Measurements from ENCODE around the gene RIT2.
"Not testable (repeated sequence)": the region's sequence is repeated elsewhere in the genome, so short reads cannot be mapped to it uniquely, and the experiment has no call there.

The RIT2 gene

DNA sequence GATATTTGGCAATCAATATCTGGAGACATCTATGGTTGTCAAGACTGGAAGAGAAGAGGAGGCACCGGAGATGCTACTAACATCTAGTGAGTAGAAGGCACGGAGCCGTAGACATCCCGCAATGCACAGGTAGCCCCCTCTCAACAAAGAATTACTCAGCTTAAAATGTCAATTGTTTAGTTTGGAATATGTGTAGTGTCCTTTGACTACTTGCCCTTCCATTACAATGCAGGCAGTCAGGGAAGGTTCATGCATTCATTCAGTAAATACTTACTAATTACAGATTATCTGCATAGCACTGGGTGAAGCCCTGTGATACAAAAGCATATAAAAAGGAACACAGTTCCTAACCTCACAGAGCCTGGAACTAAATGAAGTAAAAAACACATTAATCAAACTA, 294.0 kb downstream of the RIT2 start:
- no peak for DNase-seq

DNA sequence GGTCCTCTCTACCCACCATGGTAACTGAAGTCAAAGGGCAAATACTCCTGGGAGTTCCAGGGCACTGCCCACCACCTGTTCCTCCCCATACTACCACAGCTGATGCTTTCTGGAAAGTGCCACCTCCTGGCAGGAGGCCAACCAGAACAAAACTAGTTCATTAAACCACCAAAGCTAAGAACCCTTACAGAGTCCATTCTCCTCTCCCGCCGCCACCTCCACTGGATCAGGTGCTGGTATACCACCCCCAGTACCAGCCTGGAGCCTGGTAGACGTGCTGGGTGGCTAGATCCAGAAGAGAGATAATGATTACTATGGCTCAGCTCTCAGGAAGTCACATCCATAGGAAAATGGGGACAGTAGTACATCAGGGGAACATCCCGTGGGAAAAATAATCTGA, 300.9 kb downstream of the RIT2 start:
- DNase-seq: no peak

DNA sequence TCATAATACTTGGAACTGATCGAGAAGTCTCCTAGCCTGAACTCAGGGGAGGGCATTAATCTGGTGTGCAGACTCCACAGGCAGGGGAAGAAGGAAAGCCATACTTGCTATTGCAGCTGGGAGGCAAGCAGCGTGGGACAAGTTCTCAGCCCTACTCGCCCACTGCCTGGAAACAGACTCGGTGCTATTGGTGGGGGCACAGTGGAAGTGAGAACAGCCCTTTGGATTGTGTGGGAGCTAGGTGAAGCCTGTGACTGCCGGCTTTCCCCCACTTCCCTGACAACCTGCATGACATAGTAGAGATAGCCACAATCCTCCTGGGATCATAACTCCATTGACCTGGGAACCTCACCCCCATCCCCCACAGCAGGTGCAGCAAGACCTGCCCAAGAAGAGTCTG, 301.3 kb downstream of the RIT2 start:
- DNase-seq: no peak

DNA sequence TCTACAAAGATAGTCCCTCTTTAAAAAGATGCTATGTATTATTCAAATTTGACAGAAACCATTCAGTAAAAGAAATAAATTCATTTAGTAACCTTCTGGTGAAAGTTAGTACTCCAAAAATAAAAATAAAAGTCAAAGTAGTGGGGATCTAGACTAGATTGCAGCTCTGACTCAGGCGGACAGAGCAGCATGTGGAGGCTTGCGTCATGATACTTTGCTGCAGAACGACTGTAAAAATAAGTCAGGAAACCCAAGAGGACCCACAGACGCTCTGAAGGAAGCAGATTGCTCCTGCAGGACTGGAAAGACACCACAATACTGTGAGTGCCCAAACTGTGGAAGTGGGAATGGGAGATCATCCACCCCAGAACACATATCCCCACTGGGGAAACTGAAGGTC, 301.9 kb downstream of the RIT2 start:
- peak; percentile 22 for DNase-seq

DNA sequence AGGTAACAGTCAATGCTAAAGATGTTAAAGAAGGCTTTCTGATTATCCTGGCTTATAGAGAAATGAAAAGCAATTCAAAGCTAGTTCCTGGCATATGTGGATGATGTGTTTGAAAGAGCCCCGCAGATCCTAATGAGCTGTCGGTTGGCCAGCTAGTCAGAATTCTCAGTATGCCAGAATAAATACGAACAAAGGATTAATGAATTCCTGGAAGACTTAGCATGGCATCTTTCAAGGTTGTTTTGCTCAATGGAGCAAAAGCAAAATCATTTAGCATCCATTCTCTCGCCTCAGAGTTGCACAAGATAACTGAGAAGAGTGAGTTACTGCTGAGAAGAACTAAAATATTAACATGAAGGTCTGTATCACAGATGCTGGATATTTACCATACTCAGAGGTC, 307.6 kb downstream of the RIT2 start:
- DNase-seq: no peak

DNA sequence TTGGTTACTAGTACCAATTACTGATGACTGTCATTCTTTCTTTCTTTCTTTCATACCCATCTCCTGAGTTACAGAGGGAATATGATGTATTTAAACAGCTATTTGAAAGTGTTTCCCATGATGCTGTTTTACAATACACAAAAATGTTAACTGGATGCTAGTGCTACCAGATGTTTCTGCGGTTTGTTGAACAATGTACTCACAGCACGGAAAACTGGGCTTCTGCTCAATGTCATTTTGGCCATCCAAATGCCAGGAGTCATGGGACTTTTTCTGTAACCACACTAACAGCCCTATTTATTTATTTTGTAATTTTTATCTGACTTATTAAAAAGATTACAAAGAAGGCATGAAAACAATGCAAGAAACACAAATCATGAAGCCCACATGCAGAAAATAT, 313.8 kb downstream of the RIT2 start:
- peak; percentile 66 for DNase-seq

DNA sequence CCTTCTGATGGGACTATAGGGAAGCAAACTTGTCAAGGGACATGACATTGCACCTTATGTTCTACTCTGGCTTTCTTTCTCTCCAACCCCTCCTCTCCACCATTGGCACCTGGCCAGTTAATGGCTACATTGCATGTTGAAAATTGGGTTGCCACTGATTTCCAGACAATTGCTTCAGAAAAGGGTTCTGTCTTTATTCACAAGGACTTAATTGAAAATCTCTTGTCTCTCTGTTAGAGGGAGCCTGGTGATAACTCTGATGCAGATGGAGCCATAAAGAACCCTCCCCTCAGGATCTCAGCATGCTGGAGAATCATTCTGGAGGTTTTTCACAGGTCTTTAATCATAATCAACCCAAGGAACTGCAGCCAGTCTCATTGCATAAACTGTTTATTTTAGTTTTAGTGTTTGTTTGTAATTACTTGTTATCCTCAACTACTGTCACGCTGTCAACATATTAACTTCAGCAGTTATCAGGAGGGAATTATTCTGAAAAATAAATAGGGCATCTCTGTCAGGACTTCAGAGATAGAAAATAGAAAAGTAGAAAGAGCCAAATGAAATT, 316.8 kb downstream of the RIT2 start:
- no peak for DNase-seq

DNA sequence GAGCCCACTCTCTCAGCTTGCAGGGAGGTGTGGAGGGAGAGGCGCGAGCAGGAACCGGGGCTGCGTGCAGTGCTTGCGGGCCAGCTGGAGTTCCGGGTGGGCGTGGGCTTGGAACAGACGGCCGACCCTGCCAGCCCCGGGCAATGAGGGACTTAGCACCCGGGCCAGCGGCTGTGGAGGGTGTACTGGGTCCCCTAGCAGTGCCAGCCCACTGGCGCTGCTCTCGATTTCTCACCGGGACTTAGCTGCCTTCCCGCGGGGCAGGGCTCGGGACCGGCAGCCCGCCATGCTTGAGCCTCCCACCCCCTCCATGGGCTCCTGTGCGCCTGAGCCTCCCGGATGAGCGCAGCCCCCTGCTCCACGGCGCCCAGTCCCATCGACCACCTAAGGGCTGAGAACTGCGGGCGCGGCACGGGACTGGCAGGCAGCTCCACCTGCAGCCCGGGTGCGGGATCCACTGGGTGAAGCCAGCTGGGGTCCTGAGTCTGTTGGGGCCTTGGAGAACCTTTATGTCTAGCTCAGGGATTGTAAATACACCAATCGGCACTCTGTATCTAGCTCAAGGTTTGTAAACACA, 320.2 kb downstream of the RIT2 start:
- DNase-seq: not testable (repeated sequence)

DNA sequence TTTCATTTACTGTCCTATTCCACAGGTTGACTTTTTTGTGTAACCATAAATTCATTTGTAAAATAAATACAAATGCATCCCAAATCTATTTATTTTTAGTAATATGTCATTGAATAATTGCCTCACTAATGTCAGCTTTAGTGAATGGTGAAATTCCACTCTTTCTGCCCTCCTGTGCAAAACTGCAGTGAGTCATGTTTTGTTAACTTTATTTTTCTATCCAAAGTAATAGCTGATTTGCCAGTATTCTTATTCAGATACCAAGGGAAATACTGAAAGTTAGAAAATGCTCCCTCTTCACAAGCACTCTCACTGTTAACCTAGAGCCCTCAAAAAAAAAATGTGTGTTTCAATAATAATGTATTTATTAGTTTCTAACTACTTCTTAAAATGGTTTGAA, 322.8 kb downstream of the RIT2 start:
- no peak for DNase-seq

DNA sequence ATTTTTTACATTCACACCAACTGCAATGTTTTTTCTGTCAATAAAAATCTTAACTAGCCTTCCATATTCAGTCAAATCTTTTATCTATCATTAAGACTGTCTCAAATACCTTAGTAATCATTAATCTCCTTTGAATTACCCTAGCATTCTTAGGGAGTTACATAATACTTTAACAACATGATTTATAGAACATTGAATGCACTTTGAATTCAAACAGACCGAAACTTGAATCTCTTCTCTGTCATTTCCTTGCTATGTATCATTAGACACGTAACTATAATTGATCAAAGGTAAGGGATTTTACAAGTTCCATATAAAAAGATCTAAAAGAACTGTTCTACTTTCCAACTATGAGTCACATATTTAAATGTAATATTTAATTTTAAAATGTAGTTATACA, 330.9 kb downstream of the RIT2 start:
- DNase-seq: no peak

DNA sequence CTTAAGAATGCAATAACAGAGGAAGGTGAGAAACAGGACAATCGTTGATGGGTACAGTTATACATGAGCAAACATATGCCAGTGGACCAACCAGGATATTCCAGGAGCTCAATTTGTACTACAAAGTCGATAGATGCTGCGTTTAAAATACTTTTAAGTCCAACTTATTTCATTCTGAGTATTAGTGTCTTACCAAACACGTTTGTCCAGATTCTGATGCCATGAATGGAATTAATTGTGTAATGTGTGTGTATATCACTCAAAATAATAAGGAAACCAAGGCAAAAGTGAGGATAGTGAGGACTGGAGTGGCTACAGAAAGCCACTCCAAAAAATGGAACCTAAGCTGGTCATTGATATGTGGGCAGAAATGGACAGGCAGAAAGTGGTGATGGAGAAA, 332.6 kb downstream of the RIT2 start:
- no peak for DNase-seq

DNA sequence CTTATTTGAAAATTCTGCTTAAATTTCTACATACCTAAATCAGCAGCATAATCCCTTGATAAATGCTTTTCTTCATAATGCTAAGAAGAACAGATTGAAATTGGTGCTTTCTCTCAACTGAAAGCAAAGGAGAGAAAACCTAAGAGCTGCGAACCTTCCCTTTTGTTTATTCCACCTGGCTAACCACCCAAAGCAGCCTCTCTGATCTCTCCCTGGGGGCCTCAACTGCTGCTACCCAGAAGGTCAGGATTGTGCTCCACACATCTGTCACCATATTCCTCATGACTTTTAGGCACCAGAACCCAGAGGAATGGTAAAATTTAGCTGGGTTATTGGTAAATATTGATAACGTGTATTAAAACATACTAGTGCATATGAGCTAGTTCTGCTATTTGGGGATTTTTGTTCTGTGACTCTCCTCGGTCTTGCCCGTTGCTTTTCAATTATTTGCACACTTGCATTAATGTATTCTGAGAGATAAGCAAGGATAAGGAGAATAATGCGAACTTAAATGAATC, 334.1 kb downstream of the RIT2 start:
- DNase-seq: no peak

DNA sequence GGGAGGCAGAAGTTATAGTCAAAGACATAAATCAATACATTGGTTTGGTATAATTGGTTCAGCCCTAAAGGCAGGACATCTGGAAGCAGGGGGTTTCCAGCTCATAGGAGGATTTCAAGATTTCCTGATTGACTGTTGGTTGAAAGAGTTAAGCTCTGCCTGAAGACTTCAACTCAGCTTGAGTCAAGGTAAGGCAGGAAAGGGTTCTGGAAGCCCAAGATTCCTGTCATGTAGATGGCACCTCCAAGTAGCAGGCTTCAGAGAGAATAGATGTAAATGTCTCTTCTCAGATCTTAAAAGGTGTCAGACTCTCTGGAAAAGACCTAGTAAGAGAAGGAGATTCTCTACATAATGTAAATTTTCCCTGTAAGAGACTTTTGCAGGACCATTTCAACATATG, 335.3 kb downstream of the RIT2 start:
- DNase-seq: no peak

DNA sequence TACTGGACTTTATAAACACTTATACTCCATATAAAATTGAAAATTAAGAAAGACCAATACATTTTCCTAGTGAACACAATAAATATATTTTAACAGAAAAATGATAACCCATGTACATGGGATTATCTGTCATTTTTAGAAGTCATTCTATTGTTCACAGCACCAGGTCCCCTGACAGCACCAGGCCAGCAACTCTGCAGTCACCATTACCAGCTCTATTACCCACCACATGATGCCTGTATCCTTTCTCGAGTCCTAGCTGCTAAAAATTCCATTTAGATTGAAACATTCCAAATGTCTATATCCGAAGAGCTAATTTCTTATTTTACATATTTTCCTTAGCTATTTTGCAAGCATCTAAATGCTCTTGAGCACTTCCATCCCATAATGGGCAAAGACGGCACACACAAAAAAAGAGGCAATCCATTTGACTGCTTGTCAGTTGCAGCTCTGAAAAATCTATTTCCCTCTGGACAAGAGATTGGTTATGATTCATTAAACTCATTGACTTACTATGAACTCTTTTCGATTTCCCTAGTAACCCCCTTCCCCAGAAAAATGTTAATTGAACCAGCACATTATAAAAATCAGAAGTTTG, 336.9 kb downstream of the RIT2 start:
- DNase-seq: no peak

DNA sequence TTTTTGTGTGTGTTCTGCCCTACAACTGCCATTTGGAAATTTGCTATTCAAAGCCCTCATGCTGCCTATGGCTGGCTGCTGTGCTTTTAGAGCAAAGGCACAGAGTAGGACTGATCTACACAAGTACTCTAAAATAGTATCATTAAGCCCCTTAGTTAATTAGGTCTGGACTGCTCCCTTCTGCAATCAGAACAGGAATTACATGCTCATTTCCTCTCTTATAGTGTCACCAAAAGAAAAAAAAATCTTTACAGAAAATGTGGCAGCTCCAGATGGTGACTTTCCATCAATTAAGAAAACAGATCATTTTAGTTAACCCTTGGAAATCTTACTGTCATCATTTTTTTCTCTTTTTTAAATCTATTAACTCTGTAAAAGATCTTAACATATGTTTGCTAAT, 337.5 kb downstream of the RIT2 start:
- DNase-seq: no peak

DNA sequence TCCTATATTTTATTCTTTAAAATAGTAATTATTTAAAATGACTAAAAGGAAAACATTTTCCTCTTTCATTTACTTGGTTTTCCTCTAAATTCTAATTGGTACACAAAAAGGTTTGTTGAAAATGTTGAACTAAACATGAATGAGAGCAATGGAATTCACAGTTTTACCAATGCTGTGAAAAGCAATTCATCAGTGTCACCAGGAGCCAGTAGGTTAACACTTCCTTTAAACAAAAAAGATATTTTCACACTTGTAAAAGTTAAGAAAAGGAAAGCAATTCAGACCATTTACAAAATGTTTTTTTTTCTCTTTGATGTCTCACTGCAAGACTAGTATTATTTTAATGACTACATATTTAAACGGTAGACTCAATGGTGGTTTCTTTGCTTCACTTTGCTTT, 341.6 kb downstream of the RIT2 start:
- no peak for DNase-seq

DNA sequence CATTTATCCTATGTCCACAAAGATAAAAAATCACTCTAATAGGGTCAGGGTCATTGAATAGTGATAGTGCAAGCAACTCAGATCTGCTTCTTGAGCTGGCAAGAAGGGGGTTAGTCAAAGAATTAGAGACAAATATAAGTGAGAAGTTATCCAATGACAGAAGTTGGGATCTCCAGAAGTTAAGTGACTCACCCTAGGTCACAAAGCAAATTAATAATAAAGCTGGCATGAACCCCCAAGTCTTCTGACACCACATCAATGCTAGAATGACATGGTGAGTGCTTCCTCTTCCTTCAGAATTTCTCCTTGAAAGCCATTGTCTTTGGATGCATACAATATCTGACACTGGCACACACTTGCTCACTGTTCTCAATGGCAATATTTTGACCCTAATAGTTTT, 343.5 kb downstream of the RIT2 start:
- no peak for DNase-seq

DNA sequence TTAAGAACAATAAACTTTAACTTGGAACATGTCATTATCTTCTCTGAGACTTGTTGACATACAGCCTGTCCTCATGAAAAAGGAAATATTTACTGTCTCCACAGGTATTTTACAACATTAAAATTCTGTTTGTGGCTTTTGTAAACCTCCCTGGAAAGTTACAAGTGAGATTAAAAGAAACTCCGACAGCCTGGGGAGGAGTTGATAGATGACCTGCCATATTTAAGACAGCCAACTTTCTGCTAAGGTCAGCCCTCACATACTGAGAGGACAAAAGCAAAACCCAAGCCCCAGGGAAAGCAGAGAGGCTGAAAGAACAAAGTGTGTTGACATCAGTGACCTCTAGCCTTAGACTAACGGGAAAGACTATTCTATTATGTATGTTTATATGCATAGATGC, 350.2 kb downstream of the RIT2 start:
- no peak for DNase-seq

DNA sequence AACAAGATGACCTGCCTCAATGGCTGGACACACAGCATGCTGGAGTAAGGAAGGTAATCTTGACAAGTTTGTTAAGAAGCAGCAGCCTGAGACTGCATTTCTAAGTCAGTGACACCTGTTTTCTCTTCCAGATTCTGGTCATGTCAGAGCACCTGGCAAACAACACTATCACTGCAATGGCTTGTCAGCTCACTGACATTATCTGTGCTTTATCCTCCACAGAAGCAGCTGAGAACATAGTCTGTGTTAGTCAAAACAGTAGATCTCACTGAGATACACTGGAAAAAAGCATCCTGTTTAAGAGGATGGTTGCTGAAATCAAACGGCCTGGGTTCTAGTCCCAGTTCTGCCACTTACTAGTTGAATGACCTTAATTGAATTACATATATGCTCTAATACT, 355.2 kb downstream of the RIT2 start:
- DNase-seq: no peak

DNA sequence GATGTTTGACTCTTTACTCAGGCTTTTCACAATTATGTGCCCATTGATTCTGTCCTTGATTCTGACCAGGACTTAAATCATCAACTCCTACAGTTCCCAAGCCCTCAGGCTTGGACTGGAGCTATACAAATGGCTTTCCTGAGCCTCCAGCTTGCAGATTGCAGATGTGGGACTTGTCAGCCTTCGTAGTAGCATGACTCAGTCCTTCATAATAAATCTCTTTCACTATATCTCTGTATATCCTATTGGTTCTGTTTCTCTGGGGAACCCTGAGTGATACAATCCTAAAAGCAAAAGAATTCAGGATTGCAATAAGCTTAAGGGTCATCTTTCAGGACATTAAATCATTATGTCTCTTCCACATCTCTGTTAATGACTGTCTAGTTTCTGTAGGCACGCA, 356.6 kb downstream of the RIT2 start:
- DNase-seq: peak; percentile 48

DNA sequence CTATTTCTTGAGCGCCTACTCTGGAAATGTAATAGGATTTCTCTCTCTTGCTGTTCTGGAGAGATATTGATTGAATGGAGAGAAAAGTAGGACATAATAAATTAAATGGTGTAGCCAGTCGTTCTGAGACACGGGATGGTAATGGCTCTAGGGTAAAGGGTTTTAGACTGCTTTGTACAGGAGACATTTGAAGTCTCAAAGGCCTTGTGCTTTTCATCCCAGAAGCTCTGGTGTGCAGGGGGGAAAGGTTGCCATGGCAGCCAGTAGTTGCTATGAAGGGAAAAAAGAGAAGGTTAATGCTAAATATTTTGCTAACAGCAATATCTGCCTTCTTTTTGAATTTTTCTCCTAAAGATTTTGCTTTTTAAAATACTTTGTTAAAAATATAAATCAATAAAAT, 359.3 kb downstream of the RIT2 start:
- DNase-seq: no peak

DNA sequence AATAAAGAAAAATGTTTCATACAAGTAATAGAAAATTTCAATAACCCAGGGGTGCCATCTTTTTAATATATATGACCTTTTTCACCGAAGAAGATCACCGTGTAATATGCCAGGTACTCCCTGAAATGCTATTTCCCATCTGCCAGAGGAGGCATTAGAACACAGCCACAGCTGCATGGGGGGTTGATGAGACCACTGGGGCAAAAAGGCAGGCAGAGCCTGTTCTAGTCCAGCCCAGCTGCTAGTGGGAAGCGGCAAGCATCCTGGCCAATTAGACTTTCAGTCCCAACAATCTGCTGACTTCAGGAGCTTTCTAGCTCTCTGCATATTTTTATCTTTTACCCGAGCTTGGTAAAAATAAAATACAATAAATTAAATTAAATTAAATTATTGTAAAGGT, 362.6 kb downstream of the RIT2 start:
- DNase-seq: no peak

DNA sequence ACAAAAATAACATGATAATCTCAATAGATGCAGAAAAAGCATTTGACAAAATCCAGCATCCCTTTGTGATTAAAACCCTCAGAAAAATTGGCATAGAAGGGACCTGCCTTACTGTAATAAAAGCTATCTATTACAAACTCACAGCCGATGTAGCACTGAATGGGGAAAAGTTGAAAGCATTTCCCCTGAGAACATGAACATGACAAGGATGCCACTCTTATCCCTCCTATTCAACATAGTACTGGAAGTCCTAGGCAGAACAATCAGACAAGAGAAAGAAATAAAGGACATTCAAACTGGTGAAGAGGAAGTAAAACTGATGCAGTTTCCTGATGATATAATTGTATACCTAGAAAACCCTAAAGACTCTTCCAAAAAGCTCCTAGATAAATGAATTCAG, 368.7 kb downstream of the RIT2 start:
- DNase-seq: no peak

DNA sequence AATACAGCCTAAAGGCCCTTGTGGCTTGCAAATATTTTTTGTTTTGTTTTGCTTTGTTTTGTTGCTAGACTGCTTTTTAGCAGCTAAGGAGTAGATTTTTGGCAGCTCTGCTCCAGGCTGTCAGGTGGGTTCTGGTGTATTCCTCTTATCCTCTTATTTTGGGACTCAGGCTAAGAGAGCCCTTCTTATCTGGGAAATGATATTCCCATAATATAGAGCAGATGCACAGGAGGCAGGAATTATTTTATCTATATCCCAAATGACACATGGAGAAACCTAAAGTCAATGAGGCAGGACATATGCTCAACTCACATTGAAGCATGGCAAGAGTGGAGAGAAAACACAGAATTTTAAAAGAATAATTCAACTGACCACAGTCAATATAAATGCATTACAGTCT, 369.6 kb downstream of the RIT2 start:
- no peak for DNase-seq

DNA sequence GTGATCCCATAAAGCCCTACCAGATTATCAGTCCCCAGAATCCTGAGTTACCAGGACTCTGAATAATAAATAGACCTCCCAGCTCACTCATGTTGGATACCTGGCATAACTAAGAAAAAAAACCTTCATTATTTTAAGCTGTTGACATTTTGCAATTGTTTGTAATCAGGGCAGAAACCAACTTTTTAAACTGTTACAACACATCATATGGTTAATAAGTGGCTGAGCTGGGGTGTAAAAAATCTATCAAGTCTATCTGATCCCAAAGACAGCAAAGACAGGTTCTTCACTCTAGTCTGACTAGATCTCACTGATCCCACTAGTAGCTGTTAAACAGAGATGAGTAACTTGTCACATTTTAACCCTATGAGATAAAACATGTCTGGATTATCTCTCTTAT, 370.3 kb downstream of the RIT2 start:
- DNase-seq: no peak
